Peyer's patch (tissue), 4 donors: ENCODE data around the gene ASAP3.

Experiments
- POLR2A ChIP-seq, 2 donors: fragments of 450-650 bp; IDR thresholded peaks; one replicate each; pipeline ENCODE4 v1.5.1; 2017; ENCODE audit warnings: antibody characterized with exemption in 2 of 2, mild to moderate bottlenecking in 2 of 2, moderate library complexity in 2 of 2
- TF ChIP-seq, protein P1 (sequence below), 6 experiments: fragments of 450-650 bp in 4 of 6; fragments of 200-600 bp in 2 of 6; sonication (generic) in 1 of 6; IDR thresholded peaks; one replicate each; pipeline ENCODE4 v1.5.1; 2017 to 2019; ENCODE audit warnings: antibody characterized with exemption in 6 of 6, mild to moderate bottlenecking in 3 of 6, moderate library complexity in 1 of 6

- TF ChIP-seq, protein P1, sequence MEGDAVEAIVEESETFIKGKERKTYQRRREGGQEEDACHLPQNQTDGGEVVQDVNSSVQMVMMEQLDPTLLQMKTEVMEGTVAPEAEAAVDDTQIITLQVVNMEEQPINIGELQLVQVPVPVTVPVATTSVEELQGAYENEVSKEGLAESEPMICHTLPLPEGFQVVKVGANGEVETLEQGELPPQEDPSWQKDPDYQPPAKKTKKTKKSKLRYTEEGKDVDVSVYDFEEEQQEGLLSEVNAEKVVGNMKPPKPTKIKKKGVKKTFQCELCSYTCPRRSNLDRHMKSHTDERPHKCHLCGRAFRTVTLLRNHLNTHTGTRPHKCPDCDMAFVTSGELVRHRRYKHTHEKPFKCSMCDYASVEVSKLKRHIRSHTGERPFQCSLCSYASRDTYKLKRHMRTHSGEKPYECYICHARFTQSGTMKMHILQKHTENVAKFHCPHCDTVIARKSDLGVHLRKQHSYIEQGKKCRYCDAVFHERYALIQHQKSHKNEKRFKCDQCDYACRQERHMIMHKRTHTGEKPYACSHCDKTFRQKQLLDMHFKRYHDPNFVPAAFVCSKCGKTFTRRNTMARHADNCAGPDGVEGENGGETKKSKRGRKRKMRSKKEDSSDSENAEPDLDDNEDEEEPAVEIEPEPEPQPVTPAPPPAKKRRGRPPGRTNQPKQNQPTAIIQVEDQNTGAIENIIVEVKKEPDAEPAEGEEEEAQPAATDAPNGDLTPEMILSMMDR (IDR thresholded peaks at IDR 0.05), result no peak
- TF ChIP-seq POLR2A (IDR thresholded peaks at IDR 0.05), result no peak
Measured at GRCh38 chr1:23427550-23427949, 56.4 kb downstream of the ASAP3 start.
